DND-41 (cell line): ENCODE measurements around the gene RAET1E.

Experiments used
- CTCF ChIP-seq: IDR thresholded peaks from 2 replicates; pipeline ENCODE4 v1.5.1; 2012; ENCODE audit warnings: borderline replicate concordance, low read length, moderate library complexity, mild to moderate bottlenecking; ENCODE audit not compliant: poor library complexity, severe bottlenecking; ENCODE audit errors: extremely low read depth
- EZH2 ChIP-seq: IDR thresholded peaks from 3 replicates; pipeline ENCODE4 v1.6.1; 2012; ENCODE audit warnings: borderline replicate concordance, low read depth, mild to moderate bottlenecking, moderate library complexity, low read length, inconsistent platforms; ENCODE audit not compliant: severe bottlenecking

- no peak for TF ChIP-seq CTCF
- TF ChIP-seq EZH2 = no peak
These were observed 27.0 kb upstream of the RAET1E start for GRCh38 chr6:149924933-149925252.
